Stimulated activated CD8-positive, alpha-beta memory T cell treated with anti-CD3 and anti-CD28 coated beads, Interleukin-4, amount 100 ng/mL, for 1 hour (primary cell): ENCODE data around the gene LPAR1.
"Not testable (repeated sequence)": the region's sequence is repeated elsewhere in the genome, so short reads cannot be mapped to it uniquely, and the experiment has no call there.

Source experiments
- DNase-seq, 2 donors: peaks; one replicate each; pipeline ENCODE4 v3.0.0-alpha.2; 2020; ENCODE audit warnings: low read depth in 2 of 2, low spot score in 1 of 2

The LPAR1 gene

GRCh38 chr9:110880189-110880588, 158.1 kb downstream of the LPAR1 start:
- no peak for DNase-seq

GRCh38 chr9:110877374-110877773, 160.9 kb downstream of the LPAR1 start:
- no peak for DNase-seq

GRCh38 chr9:110876929-110877328, 161.3 kb downstream of the LPAR1 start:
- no peak for DNase-seq

- no peak for DNase-seq
These were observed 163.2 kb downstream of the LPAR1 start for GRCh38 chr9:110874963-110875674.

GRCh38 chr9:110872920-110873319, 165.3 kb downstream of the LPAR1 start:
- DNase-seq, result no peak

GRCh38 chr9:110871736-110872135, 166.5 kb downstream of the LPAR1 start:
- DNase-seq, result no peak

GRCh38 chr9:110869931-110870330, 168.3 kb downstream of the LPAR1 start:
- DNase-seq, result no peak

- no peak for DNase-seq
These were observed 174.3 kb downstream of the LPAR1 start for GRCh38 chr9:110864011-110864410.

GRCh38 chr9:110861370-110862110, 176.7 kb downstream of the LPAR1 start:
- DNase-seq, result not testable (repeated sequence)

- DNase-seq, result no peak
These were observed 181.5 kb downstream of the LPAR1 start for GRCh38 chr9:110856772-110857171.

- DNase-seq, result no peak
These were observed 187.7 kb downstream of the LPAR1 start for GRCh38 chr9:110850401-110851135.

- no peak for DNase-seq
These were observed 190.6 kb downstream of the LPAR1 start for GRCh38 chr9:110847671-110848070.

- DNase-seq, result no peak
These were observed 192.1 kb downstream of the LPAR1 start for GRCh38 chr9:110846215-110846614.

GRCh38 chr9:110844121-110844520, 194.1 kb downstream of the LPAR1 start:
- DNase-seq, result no peak

GRCh38 chr9:110842986-110843385, 195.3 kb downstream of the LPAR1 start:
- DNase-seq, result no peak

GRCh38 chr9:110842169-110842568, 196.1 kb downstream of the LPAR1 start:
- DNase-seq, result no peak

- no peak for DNase-seq
These were observed 200.8 kb downstream of the LPAR1 start for GRCh38 chr9:110837401-110838005.

GRCh38 chr9:110835859-110836271, 202.4 kb downstream of the LPAR1 start:
- no peak for DNase-seq

- DNase-seq, result no peak
These were observed 202.9 kb downstream of the LPAR1 start for GRCh38 chr9:110835404-110835803.

- DNase-seq, result no peak
These were observed 205.3 kb downstream of the LPAR1 start for GRCh38 chr9:110832926-110833325.

GRCh38 chr9:110830495-110830894, 207.8 kb downstream of the LPAR1 start:
- no peak for DNase-seq

- no peak for DNase-seq
These were observed 210.0 kb downstream of the LPAR1 start for GRCh38 chr9:110828264-110828663.
